ENCODE measurements around the gene NCOA3.
A peak's percentile ranks its signal among the peaks of the same experiment; 100 is the strongest.

The NCOA3 gene

GRCh38 chr20:47600967-47601547 is 99.4 kb downstream of the NCOA3 start:
- DNase-seq: no peak

GRCh38 chr20:47603260-47603659 is 101.6 kb downstream of the NCOA3 start:
- DNase-seq: no peak

DNA sequence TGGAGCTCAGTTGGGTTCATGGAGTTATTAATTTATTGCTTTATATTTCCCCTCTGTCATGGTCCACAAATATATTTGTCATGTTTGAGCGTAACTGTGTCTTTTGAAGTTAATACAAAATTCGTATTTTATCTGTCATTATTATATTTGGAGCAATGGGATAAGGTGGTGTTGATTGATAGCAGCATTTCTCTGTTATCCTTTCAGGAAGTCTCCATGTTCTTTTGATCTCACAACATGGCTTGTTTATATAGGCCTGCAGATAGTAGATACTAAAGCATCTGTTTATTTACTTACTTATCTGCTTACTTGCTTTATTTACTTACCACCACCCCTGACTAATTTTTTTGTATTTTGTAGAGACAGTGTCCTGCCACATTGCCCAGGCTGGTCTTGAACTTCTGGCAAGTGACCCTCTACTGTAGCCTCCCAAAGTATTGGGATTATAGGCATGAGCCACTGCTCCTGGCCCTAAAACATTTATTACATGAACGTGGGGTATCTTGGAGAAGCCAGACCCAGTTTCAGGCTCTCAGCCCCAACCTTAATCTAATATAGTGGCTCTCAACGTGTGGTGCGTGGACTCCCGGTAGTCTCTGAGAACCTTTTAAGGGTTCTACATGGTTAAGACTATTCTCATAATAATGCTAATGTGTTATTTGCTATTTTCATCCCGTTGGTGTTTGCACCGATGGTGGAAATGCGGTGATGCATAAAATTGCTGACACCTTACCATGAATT is 104.2 kb downstream of the NCOA3 start:
- no peak for DNase-seq

DNA sequence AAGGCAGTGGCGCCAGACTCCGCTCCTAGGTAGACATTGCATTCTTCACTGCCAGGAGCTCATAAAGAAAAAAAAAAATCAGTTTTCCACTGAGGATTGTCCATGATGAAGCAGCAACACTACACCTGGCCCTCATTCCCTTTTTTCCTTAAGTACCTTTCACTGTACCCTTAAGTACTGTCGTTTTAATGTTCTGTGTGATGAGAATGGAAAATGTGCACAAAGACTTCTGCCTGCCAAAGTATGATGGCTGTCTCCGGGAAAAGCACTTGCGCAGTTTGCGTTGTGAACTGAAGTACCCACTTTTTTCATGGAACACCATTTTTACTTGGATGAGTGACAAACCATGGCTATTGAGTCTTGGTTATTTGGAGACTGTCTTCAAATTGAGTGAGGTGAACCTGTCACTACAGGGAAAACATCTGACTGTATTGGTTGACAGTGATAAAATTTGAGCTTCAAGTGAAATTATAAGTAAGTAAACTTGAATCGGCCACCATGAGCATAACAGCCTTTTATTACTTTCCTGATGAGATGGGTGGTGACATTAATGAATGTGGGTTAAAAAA is 104.8 kb downstream of the NCOA3 start:
- DNase-seq: no peak

GRCh38 chr20:47606983-47607613 is 105.4 kb downstream of the NCOA3 start:
- DNase-seq: no peak

- no peak for DNase-seq
Observed at GRCh38 chr20:47609001-47609400, 107.3 kb downstream of the NCOA3 start.

GRCh38 chr20:47610247-47610944 is 108.7 kb downstream of the NCOA3 start:
- peak; percentile 62 for DNase-seq

- peak; percentile 52 for DNase-seq
Observed at GRCh38 chr20:47610945-47611250, 109.2 kb downstream of the NCOA3 start.

DNA sequence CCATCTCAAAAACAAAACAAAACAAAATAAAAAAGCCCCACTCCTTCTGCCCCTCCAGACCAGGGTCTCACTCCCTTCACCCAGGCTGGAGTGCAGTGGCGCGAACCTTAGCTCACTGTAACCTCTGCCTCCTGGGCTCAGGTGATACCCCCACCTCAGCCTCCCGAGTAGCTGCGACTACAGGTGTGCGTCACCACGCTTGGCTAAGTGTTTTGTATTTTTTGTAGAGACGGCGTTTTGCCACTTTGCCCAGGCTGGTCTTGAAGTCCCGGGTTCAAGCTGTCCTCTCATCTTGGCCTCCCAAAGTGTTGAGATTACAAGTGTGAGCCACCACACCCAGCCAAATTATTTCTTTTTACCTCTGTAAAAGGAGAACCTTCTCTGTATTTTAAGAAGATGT is 110.1 kb downstream of the NCOA3 start:
- DNase-seq: no peak

DNA sequence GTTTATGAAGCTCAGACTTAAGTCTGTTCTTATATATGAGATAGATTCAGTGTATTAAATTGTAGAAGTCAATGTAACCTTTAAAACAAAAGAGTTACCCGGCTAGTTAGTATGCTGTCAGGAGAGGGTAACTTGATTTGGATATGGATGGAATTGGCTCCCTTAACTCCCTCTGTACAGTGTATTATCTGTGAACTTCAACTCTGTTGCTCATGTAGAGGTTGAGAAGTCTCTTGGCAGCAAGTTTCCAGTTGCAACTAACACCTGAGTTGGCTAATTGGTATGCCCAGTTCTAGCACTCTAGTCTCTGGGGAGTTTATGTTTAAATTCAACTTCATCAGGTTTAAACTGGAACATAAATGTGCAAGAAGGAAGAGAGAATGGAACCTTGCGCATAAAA is 111.0 kb downstream of the NCOA3 start:
- no peak for DNase-seq

- DNase-seq: no peak
Observed at GRCh38 chr20:47614703-47615309, 113.1 kb downstream of the NCOA3 start.

GRCh38 chr20:47618479-47618878 is 116.8 kb downstream of the NCOA3 start:
- no peak for DNase-seq

DNA sequence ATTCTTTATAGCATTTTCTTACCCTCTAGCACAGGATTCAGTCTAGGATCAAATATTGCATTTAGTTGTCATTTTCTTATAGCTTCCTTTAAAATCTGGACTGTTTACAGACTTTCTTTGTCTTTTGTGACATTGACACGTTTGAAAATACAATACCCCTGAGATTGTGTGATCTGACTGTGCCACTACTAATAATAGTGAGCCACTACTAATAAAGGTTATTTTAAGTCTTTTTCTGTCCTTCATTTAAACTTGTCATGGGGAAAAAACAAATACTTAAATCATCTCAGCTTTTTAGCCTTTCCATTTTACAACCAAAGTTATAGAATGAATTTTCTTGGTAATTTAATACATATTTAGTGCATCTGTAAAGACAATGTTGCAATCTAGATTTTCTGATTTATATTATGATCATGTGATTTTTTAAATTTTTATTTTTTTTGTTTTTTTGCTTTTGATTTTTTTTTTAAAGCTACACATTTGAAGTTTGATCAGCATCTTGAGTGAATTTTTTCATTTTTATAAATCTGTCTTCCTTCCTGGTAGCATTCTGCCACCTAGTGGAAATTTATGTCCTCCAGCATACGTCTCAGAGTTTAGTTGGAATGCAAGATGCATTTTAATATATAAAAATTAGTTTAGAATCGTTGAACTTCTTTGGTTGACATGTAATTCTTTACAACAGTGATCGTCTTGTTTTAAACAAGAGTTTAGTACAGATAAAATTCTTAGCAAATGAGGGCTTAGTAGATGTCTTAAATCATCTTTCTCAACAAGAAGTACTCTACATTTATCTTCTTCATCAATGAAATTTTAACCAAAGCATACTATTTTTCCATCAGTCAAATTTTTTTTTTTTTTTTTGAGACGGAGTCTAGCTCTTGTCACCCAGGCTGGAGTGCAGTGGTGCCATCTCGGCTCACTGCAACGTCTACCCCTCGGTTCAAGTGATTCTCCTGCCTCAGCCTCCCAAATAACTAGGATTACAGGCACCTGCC is 119.4 kb downstream of the NCOA3 start:
- DNase-seq: peak; percentile 64

- no peak for DNase-seq
Observed at GRCh38 chr20:47622118-47622665, 120.5 kb downstream of the NCOA3 start.

GRCh38 chr20:47623206-47623605 is 121.5 kb downstream of the NCOA3 start:
- no peak for DNase-seq

GRCh38 chr20:47627540-47627939 is 125.9 kb downstream of the NCOA3 start:
- no peak for DNase-seq

- DNase-seq: no peak
Observed at GRCh38 chr20:47629907-47630306, 128.2 kb downstream of the NCOA3 start.

- no peak for DNase-seq
Observed at GRCh38 chr20:47631078-47631477, 129.4 kb downstream of the NCOA3 start.

DNA sequence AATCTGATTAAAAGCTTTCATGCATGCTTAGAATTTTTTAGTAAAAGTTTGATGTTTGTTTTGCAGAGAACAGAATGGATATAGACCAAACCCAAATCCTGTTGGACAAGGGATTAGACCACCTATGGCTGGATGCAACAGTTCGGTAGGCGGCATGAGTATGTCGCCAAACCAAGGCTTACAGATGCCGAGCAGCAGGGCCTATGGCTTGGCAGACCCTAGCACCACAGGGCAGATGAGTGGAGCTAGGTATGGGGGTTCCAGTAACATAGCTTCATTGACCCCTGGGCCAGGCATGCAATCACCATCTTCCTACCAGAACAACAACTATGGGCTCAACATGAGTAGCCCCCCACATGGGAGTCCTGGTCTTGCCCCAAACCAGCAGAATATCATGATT is 133.6 kb downstream of the NCOA3 start:
- DNase-seq: no peak

DNA sequence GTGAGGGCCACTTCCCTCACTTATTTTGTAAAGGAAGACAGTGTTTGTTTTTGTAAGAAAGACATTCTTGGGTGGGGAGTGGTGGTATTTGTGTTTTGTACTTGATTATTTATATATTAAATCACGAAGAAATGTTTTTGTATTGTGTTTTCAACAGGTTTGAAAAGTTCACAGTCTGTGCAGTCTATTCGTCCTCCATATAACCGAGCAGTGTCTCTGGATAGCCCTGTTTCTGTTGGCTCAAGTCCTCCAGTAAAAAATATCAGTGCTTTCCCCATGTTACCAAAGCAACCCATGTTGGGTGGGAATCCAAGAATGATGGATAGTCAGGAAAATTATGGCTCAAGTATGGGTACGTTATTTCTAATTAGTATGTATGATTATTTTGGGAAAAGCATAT is 137.2 kb downstream of the NCOA3 start:
- no peak for DNase-seq

DNA sequence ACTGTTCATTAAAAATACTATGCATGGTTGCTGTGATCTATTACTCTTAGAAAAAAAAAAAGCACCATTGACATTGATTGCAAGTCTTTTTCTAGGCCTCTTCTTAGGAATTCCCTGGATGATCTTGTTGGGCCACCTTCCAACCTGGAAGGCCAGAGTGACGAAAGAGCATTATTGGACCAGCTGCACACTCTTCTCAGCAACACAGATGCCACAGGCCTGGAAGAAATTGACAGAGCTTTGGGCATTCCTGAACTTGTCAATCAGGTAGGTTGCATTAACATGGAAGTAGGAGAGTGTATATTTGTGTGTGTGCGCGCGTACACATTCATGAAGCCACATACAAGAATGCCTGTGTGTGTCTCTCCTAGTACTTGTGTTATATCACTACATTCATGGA is 140.4 kb downstream of the NCOA3 start:
- DNase-seq: no peak

GRCh38 chr20:47642624-47643023 is 140.9 kb downstream of the NCOA3 start:
- DNase-seq: no peak
